Panc1 (cell line): ENCODE measurements around the gene RRP7A. TPM values are rescaled to one million over a fixed set of nuclear protein-coding genes. Genes with fewer than 3 reads are reported as not detected.
"Not testable (repeated sequence)": the region's sequence is repeated elsewhere in the genome, so short reads cannot be mapped to it uniquely, and the experiment has no call there.

Experiments used
- ATAC-seq: fragments of 200-7000 bp; cut with Tn5 transposase; 2 replicates; pipeline ENCODE4 v1.9.1; 2020; ENCODE audit warnings: mild to moderate bottlenecking, moderate library complexity
- BruUV-seq: library from RNA; stranded (reverse); fragments of 400-500 nt; replicated peaks from 2 replicates; lab custom pipeline; 2021; lab: Mats Ljungman, UMichigan
- CTCF ChIA-PET: fragments of 300-600 bp; sonication (Branson Sonifier 250); formaldehyde crosslinking; loops from one replicate; lab custom pipeline; 2022; ENCODE audit warnings: antibody characterized with exemption; lab: Charles Lee
- POLR2A ChIA-PET: fragments of 300-600 bp; sonication (Branson Sonifier 250); formaldehyde crosslinking; loops from one replicate; lab custom pipeline; 2022; ENCODE audit warnings: antibody characterized with exemption; lab: Charles Lee
- DNase-seq: peaks from one replicate; pipeline ENCODE4 v3.0.0-alpha.2; 2010; ENCODE audit warnings: low read depth, low spot score
- H3K27ac ChIP-seq: 2 replicates; pipeline ENCODE4 v1.5.1; 2011; ENCODE audit warnings: mild to moderate bottlenecking, low read length, inconsistent platforms
- H3K27me3 ChIP-seq: fragments of 200-500 bp; sonication (Bioruptor generic); 2 replicates; pipeline ENCODE4 v1.6.0; 2014; ENCODE audit warnings: low read length, inconsistent platforms; ENCODE audit not compliant: control insufficient read depth, insufficient read depth
- H3K36me3 ChIP-seq: fragments of 200-500 bp; sonication (Bioruptor generic); 2 replicates; pipeline ENCODE4 v1.5.1; 2014; ENCODE audit warnings: inconsistent platforms, mild to moderate bottlenecking, low read length, moderate library complexity; ENCODE audit not compliant: control insufficient read depth, insufficient read depth
- H3K4me1 ChIP-seq: 2 replicates; pipeline ENCODE4 v1.5.1; 2011; ENCODE audit warnings: inconsistent platforms, mild to moderate bottlenecking, low read length, moderate library complexity; ENCODE audit not compliant: control insufficient read depth, insufficient read depth
- H3K4me3 ChIP-seq, 2 experiments: 2 replicates each; pipeline ENCODE4 v1.5.1; 2011 to 2012; ENCODE audit warnings: low read depth in 2 of 2, low read length in 2 of 2, mild to moderate bottlenecking in 2 of 2, inconsistent platforms in 1 of 2, moderate library complexity in 1 of 2
- H3K9me3 ChIP-seq: fragments of 200-500 bp; sonication (Bioruptor generic); 2 replicates; pipeline ENCODE4 v1.5.1; 2014; ENCODE audit warnings: low read depth, mild to moderate bottlenecking, inconsistent platforms, low read length, moderate library complexity; ENCODE audit not compliant: control insufficient read depth, insufficient read depth
- CTCF ChIP-seq: fragments of 450-650 bp; IDR thresholded peaks from 2 replicates; pipeline ENCODE4 v1.5.1; 2017; ENCODE audit warnings: mild to moderate bottlenecking
- POLR2AphosphoS5 ChIP-seq: IDR thresholded peaks from 2 replicates; pipeline ENCODE4 v1.6.1; 2012; ENCODE audit warnings: mild to moderate bottlenecking, low read depth, low read length, moderate library complexity
- REST ChIP-seq, 2 experiments: IDR thresholded peaks; 2 replicates each; pipeline ENCODE4 v1.6.1; 2011 to 2012; ENCODE audit warnings: low read depth in 2 of 2, control low read depth in 1 of 2, low read length in 1 of 2, mild to moderate bottlenecking in 1 of 2, moderate library complexity in 1 of 2; ENCODE audit not compliant: insufficient read depth in 1 of 2
- SIN3A ChIP-seq: IDR thresholded peaks from 2 replicates; pipeline ENCODE4 v1.6.1; 2012; ENCODE audit warnings: low read depth, mild to moderate bottlenecking, low read length, moderate library complexity, borderline replicate concordance; ENCODE audit not compliant: insufficient read depth
- TCF7L2 ChIP-seq: IDR thresholded peaks from 2 replicates; pipeline ENCODE4 v1.6.1; 2011; ENCODE audit warnings: mild to moderate bottlenecking, low read depth, low read length, inconsistent platforms
- in situ Hi-C: cut with HindIII; loops from 2 replicates; pipeline ENCODE4 v1.10.0; 2016; ENCODE audit warnings: low sequenced_read_pairs, low pct_unique_long_range_greater_than_20kb
- intact Hi-C: fragments of 100-400 bp; cut with micrococcal nuclease; formaldehyde crosslinking; loops from one replicate; pipeline ENCODE4 v1.10.0; 2022; ENCODE audit not compliant: unreplicated experiment
- total RNA-seq: library from RNA; stranded (reverse); gene quantifications from one replicate; pipeline ENCODE4 v1.2.1, GENCODE V29; 2021; ENCODE audit not compliant: unreplicated experiment

Gene RRP7A
- total RNA-seq, 1 experiment from 2014 or later, result 29.8 TPM

- no peak for ATAC-seq
- Histone ChIP-seq H3K27me3 (no peaks in the 10 kb centered on the region), H3K4me1 (no peaks in the 10 kb centered on the region), H3K4me3 (no peak overlapping the region), H3K27ac (no peak overlapping the region), H3K9me3 (no peaks in the 10 kb centered on the region), H3K36me3 (no peaks in the 10 kb centered on the region)
- no peak for DNase-seq
- BruUV-seq, result no TSS peak
- POLR2A ChIA-PET, result no interaction called here
- CTCF ChIA-PET, result no interaction called here
- in situ Hi-C loops, result no loop called here
- intact Hi-C loops, result no loop called here
- TF ChIP-seq POLR2AphosphoS5 (no peak), SIN3A (no peak), TCF7L2 (no peak), CTCF (no peak), REST (IDR thresholded peaks at IDR 0.05; ENCODE audit: insufficient read depth in 1 of 2, low read depth in 2 of 2, low read length in 1 of 2) (no peak)
Measured at GRCh38 chr22:42536166-42536565, 16.6 kb upstream of the RRP7A start.

GRCh38 chr22:42535082-42535731, 15.6 kb upstream of the RRP7A start:
- CTCF ChIA-PET, intact Hi-C loops, in situ Hi-C loops, BruUV-seq, H3K27me3 ChIP-seq, ATAC-seq, POLR2A ChIA-PET, H3K4me3 ChIP-seq, H3K27ac ChIP-seq, DNase-seq, H3K36me3 ChIP-seq, H3K4me1 ChIP-seq, H3K9me3 ChIP-seq: not testable (repeated sequence)

DNA sequence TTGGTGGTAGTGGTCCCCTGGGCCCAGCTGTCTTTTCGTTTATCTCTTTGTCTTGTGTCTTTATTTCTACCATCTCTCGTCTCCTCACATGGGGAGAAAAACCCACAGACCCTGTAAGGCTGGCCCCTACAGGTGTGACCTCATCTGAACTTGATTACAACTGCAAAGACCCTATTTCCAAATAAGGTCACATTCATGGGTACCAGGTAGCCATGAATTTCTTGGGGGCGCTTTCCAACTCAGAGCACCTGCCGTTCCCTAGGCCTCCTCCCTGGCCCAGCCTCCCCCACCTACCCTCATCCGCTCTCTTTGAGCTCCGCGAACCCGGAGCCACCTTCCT, 14.0 kb upstream of the RRP7A start:
- POLR2A ChIA-PET, result no interaction called here
- intact Hi-C loops, result no loop called here
- no TSS peak for BruUV-seq
- ATAC-seq, result no peak
- Histone ChIP-seq H3K9me3 (no peaks in the 10 kb centered on the region), H3K27me3 (no peaks in the 10 kb centered on the region), H3K36me3 (no peaks in the 10 kb centered on the region), H3K4me1 (no peaks in the 10 kb centered on the region), H3K4me3 (no peak overlapping the region), H3K27ac (no peak overlapping the region)
- no peak for DNase-seq
- CTCF ChIA-PET, result interaction anchor here (0.7 kb wide), 1 partner anchor 162 kb away, joined by 3 read pairs; no protein-coding TSS in a partner anchor
- in situ Hi-C loops, result no loop called here
- TF ChIP-seq REST (IDR thresholded peaks at IDR 0.05; ENCODE audit: insufficient read depth in 1 of 2, low read depth in 2 of 2, low read length in 1 of 2) (no peak), CTCF (no peak), POLR2AphosphoS5 (no peak), TCF7L2 (no peak), SIN3A (no peak)
